Hepatocyte (in vitro differentiated cells): Measurements from ENCODE around the gene ADGRA1. TPM values are rescaled to one million over a fixed set of nuclear protein-coding genes. Genes with fewer than 3 reads are reported as not detected.

ENCODE experiments used
- DNase-seq: peaks from one replicate; pipeline ENCODE4 v3.0.0-alpha.2; 2016; ENCODE audit warnings: low spot score
- H2AFZ ChIP-seq: fragments of 200-600 bp; sonication (generic); 2 replicates; pipeline ENCODE4 v1.6.0; 2016; ENCODE audit warnings: antibody characterized with exemption, mild to moderate bottlenecking
- H3K27ac ChIP-seq: fragments of 200-600 bp; sonication (generic); 2 replicates; pipeline ENCODE4 v1.5.1; 2016; ENCODE audit warnings: mild to moderate bottlenecking
- H3K27me3 ChIP-seq: fragments of 200-600 bp; sonication (generic); 2 replicates; pipeline ENCODE4 v1.6.1; 2016
- H3K36me3 ChIP-seq: fragments of 200-600 bp; sonication (generic); replicated peaks from 2 replicates; pipeline ENCODE4 v1.5.1; 2016; ENCODE audit warnings: low read depth; ENCODE audit not compliant: insufficient read depth
- H3K4me1 ChIP-seq: fragments of 200-600 bp; sonication (generic); 2 replicates; pipeline ENCODE4 v1.5.1; 2016; ENCODE audit warnings: mild to moderate bottlenecking, moderate library complexity; ENCODE audit not compliant: insufficient read depth
- H3K4me2 ChIP-seq: fragments of 200-600 bp; sonication (generic); 2 replicates; pipeline ENCODE4 v1.6.0; 2016
- H3K4me3 ChIP-seq: fragments of 200-600 bp; sonication (generic); 2 replicates; pipeline ENCODE4 v1.5.1; 2016; ENCODE audit warnings: mild to moderate bottlenecking
- H3K79me2 ChIP-seq: fragments of 200-600 bp; sonication (generic); 2 replicates; pipeline ENCODE4 v1.6.0; 2017; ENCODE audit warnings: mild to moderate bottlenecking
- H3K9me2 ChIP-seq: fragments of 200-600 bp; sonication (generic); replicated peaks from 2 replicates; pipeline ENCODE4 v1.6.0; 2017; ENCODE audit warnings: mild to moderate bottlenecking; ENCODE audit not compliant: insufficient read depth
- H3K9me3 ChIP-seq: fragments of 200-600 bp; sonication (generic); 2 replicates; pipeline ENCODE4 v1.5.1; 2016; ENCODE audit warnings: low read depth, mild to moderate bottlenecking
- H4K20me1 ChIP-seq: fragments of 200-600 bp; sonication (generic); 2 replicates; pipeline ENCODE4 v1.6.0; 2016; ENCODE audit warnings: mild to moderate bottlenecking; ENCODE audit not compliant: insufficient read depth, poor library complexity, severe bottlenecking
- CTCF ChIP-seq: fragments of 200-600 bp; sonication (generic); IDR thresholded peaks from 2 replicates; pipeline ENCODE4 v1.5.1; 2016; ENCODE audit warnings: antibody characterized with exemption, mild to moderate bottlenecking; ENCODE audit not compliant: poor library complexity
- EZH2 ChIP-seq: fragments of 200-600 bp; sonication (generic); IDR thresholded peaks from 2 replicates; pipeline ENCODE4 v1.6.1; 2016; ENCODE audit warnings: antibody characterized with exemption, mild to moderate bottlenecking, borderline replicate concordance
- EZH2phosphoT487 ChIP-seq: fragments of 200-600 bp; sonication (generic); IDR thresholded peaks from one replicate; pipeline ENCODE4 v1.6.1; 2018; ENCODE audit warnings: antibody characterized with exemption, mild to moderate bottlenecking, low read depth, moderate library complexity; ENCODE audit not compliant: unreplicated experiment, severe bottlenecking
- WGBS: methylation state at CpG from one replicate; pipeline ENCODE4 v1.1.6; 2016; ENCODE audit warnings: low lambda C conversion rate; ENCODE audit errors: missing lambda C conversion rate; 5-methylcytosine and 5-hydroxymethylcytosine counted together
- polyA plus RNA-seq: library from polyadenylated mRNA; unstranded; fragments of >200 nt; fragmentation: Nextera tagmentation; extraction: Ambion mirVana; gene quantifications from 2 replicates; pipeline ENCODE4 v1.2.1, GENCODE V29; 2016
- total RNA-seq: library from RNA; depleted of rRNA; stranded (reverse); fragments of >200 nt; gene quantifications from 2 replicates; pipeline ENCODE4 v1.2.3, GENCODE V29; 2014

The ADGRA1 gene
- total and polyA plus RNA-seq, 2 experiments from 2014 or later = 0.47 TPM; not detected in 1

DNA sequence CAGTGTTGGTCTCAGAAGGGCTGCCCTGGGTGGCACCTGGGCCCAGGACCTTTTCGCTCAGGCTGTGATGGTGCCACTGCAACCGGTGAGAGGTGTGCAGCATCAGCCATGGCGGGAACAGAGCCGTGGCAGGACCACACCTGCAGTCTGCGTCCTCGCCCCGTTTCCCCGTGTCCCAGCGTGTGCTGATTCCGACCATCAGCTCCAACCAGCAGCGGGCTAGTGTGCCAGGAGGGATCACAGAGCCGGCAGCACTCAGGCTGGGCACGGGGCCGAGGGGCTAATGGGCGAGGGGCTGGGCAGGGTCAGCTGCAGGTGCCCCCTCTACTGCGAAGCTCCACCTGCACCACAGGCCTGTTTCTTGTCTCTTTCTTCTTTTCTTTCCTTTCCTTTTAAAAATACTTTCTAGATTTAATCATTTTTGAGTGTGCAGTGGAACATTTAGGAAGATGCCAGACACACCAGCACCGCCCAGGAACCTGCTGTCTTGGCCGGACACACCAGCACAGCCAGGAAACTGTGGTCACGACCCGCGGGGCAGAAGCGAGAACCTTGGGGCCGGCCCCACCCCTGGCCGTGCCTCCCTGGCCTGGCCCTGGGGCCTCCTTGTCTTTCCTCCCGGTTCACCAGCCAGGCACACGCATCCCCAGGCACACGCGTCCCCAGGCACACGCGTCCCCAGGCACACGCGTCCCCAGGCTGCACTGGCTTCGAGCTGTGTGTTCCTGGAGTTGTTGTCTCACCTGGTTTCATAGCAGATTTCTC is 34.6 kb downstream of the ADGRA1 start:
- Histone ChIP-seq H4K20me1 (no peaks in the 10 kb centered on the region), H3K27me3 (peaks cover 3% of the 10 kb centered on the region), H3K4me2 (no peak overlapping the region), H3K4me3 (no peak overlapping the region), H3K79me2 (no peaks in the 10 kb centered on the region), H3K36me3 (no peaks in the 10 kb centered on the region), H3K27ac (no peak overlapping the region), H3K9me2 (no peaks in the 10 kb centered on the region), H2AFZ (no peak overlapping the region), H3K9me3 (no peaks in the 10 kb centered on the region), H3K4me1 (peaks cover 2% of the 10 kb centered on the region)
- DNase-seq = no peak
- TF ChIP-seq EZH2phosphoT487 = no peak
- 92% methylated on average over 33 of the region's 33 CpGs for WGBS

DNA sequence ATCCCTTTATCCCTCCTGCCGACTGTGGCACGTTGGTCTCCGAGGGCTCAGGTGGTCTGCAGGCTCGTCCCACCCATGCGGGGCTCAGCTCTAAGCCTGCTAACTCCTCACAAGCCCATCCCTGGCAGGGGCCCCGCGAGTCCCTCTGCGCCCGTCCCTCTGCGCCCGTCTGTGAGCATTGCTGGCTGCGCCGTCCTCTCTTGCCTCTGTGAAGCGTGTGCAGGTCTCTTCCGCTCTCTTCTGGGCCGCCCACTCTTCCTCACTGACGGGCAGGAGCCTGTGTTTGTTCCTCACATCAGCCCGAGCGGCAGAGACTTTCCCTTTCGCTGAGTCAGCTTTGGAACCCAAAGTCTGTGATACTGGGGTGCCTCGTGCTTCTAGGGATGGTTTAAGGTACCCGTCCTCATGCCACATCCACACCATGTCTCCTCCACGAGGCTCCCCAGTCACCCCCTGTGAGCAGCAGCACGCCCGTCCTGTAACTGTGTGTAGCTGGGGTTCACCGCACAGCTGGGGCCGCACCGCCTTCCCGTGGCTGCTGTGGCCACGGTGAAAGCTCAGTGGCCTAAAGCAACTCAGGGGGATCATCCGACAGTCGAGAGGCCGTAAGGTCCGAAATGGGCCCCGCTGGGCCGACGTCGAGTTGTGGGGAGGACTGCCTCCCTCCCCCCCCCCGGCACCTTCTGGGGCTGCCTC is 35.5 kb downstream of the ADGRA1 start:
- H3K4me1 ChIP-seq = peaks cover 2% of the 10 kb centered on the region
- no peaks in the 10 kb centered on the region for H3K9me3 ChIP-seq
- DNase-seq = no peak
- H3K27ac ChIP-seq = no peak overlapping the region
- WGBS = 92% methylated on average over 39 of the region's 39 CpGs
- H3K9me2 ChIP-seq = no peaks in the 10 kb centered on the region
- no peak overlapping the region for H2AFZ ChIP-seq
- no peak overlapping the region for H3K4me2 ChIP-seq
- peaks cover 3% of the 10 kb centered on the region for H3K27me3 ChIP-seq
- no peaks in the 10 kb centered on the region for H3K79me2 ChIP-seq
- H3K36me3 ChIP-seq = no peaks in the 10 kb centered on the region
- H4K20me1 ChIP-seq = no peaks in the 10 kb centered on the region
- H3K4me3 ChIP-seq = no peak overlapping the region
- no peak for TF ChIP-seq CTCF
- TF ChIP-seq EZH2 = no peak
- TF ChIP-seq EZH2phosphoT487 = no peak

DNA sequence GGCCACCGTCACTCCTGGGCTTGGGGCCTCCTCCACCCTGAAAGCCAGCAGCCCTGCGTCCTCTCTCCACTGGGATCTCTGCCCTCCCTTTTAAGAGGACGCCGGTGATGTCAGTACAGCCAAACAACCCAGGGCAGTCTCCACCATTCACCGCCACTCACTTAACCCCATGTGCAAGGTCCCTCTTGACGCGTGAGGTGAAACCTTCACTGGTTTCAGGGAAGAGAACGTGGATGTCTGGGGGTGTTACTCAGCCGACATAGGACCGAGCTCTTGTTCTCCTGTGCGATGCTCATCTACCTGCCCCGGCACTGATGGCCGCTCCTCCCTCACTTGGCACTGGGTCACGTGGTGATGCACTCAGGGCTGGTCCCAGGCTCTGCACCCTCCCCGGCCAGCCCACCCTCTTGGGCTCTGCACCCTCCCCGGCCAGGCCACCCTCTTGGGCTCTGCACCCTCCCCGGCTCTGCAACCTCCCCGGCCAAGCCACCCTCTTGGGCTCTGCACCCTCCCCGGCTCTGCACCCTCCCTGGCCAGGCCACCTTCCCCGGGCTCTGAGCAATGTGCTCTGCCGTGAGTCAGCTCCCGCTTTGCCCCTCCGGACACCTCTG is 36.1 kb downstream of the ADGRA1 start:
- 89% methylated on average over 23 of the region's 23 CpGs for WGBS
- Histone ChIP-seq H2AFZ (no peak overlapping the region), H4K20me1 (no peaks in the 10 kb centered on the region), H3K27ac (no peak overlapping the region), H3K27me3 (peaks cover 3% of the 10 kb centered on the region), H3K36me3 (no peaks in the 10 kb centered on the region), H3K79me2 (no peaks in the 10 kb centered on the region), H3K9me2 (no peaks in the 10 kb centered on the region), H3K4me2 (no peak overlapping the region), H3K9me3 (no peaks in the 10 kb centered on the region), H3K4me3 (no peak overlapping the region), H3K4me1 (peaks cover 2% of the 10 kb centered on the region)
- TF ChIP-seq EZH2phosphoT487 = no peak
- TF ChIP-seq EZH2 = no peak
- no peak for TF ChIP-seq CTCF
- DNase-seq = no peak
